Activated T-helper 2 cell treated with anti-CD3 and anti-CD28 coated beads, Interferon-gamma antibody, Interleukin-2, Interleukin-4, amounts not matched to agents 10 μg/mL and 5 μg/mL and 100 μg/mL, durations not matched to agents 14 hours and 24 hours and 36 hours (primary cell): ENCODE data around the gene DYNC2LI1. TPM values are rescaled to one million over a fixed set of nuclear protein-coding genes. Genes with fewer than 3 reads are reported as not detected.

Source experiments
- DNase-seq: peaks from one replicate; pipeline ENCODE4 v3.0.0; 2021; ENCODE audit warnings: low spot score
- H3K27ac Mint-ChIP-seq: one replicate; pipeline ENCODE4 v1.8.0; 2021; ENCODE audit warnings: mixed read lengths
- H3K27me3 Mint-ChIP-seq: one replicate; pipeline ENCODE4 v1.8.0; 2021; ENCODE audit warnings: low read depth, mixed read lengths
- H3K36me3 Mint-ChIP-seq: one replicate; pipeline ENCODE4 v1.8.0; 2021; ENCODE audit warnings: low read depth, mixed read lengths
- H3K4me1 Mint-ChIP-seq: one replicate; pipeline ENCODE4 v1.8.0; 2021; ENCODE audit warnings: low read depth, mixed read lengths
- H3K4me3 Mint-ChIP-seq: one replicate; pipeline ENCODE4 v1.8.0; 2021; ENCODE audit warnings: low read depth, mild to moderate bottlenecking, moderate library complexity, mixed read lengths
- H3K9me3 Mint-ChIP-seq: one replicate; pipeline ENCODE4 v1.8.0; 2021; ENCODE audit warnings: mixed read lengths
- intact Hi-C: fragments of 100-400 bp; cut with micrococcal nuclease; formaldehyde crosslinking; loops from one replicate; pipeline ENCODE4 v1.15.1; 2023
- total RNA-seq: library from RNA; stranded (reverse); gene quantifications from 2 replicates; pipeline ENCODE4 v1.2.3, GENCODE V29; 2022

DYNC2LI1 gene
- total RNA-seq, 1 donor from 2014 or later: 67.7 TPM

DNA sequence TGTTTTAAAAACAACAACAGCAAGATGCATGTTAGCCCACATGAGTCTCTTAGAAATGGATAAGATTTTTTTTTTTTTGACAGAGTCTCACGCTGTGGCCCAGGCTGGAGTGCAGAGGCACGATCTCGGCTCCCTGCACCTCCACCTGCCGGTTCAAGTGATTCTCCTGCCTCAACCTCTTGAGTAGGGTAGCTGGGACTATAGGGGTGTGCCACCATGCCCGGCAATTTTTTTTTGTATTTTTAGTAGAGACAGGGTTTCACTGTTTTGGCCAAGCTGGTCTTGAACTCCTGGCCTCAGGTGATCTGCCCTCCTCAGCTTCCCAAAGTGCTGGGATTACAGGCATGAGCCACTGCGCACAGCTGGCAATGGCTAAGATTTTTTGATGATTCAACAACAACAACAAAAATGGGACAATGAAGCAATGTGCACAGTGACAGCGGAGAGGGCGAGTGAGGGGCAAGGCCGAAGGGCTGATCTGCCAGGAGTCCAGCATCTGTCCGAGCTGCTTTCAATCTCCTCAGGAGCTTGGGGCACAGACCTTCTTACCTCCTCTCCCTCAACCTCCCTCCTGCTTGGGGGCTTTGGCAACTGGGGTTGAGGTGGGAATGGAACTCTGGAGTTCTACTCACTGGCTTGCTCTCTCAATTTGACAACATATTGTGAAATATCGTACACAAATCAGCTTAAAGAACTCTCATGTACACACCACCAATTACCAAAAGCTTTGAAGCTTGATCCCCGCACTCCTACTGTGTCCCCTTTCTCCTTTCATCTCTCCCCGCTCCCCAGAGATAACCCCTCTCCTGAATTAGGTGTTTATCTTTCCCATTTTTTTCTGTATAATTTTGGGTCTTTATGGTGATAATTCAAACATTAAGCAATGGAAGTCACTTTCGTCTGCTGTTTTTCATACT lies 68.4 kb downstream of the DYNC2LI1 start:
- H3K27me3 Mint-ChIP-seq: peaks cover 3% of the 10 kb centered on the region
- intact Hi-C loops: no loop called here
- H3K27ac Mint-ChIP-seq: no peak overlapping the region
- H3K4me1 Mint-ChIP-seq: no peaks in the 10 kb centered on the region
- no peak for DNase-seq
- H3K36me3 Mint-ChIP-seq: no peaks in the 10 kb centered on the region
- H3K4me3 Mint-ChIP-seq: no peak overlapping the region
- H3K9me3 Mint-ChIP-seq: no peaks in the 10 kb centered on the region

DNA sequence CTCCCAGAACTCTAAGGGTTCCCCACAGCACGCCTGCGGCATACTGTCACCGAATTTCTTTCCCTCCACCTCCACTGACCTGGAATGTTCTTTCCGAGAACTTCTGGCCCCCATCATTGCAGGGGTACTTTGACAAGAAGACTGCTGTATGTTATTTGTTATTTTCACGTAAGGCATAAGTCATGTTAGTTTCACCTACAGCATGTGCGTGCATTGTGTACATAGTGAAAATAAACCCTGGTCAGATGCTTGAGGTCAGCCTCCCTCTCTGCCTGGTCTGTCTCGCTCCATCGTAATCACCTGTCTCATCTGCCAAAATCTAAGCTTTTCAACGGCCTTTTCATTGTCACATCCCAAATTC lies 69.0 kb downstream of the DYNC2LI1 start:
- Mint-ChIP-seq H3K4me1 (no peaks in the 10 kb centered on the region), H3K9me3 (no peaks in the 10 kb centered on the region), H3K27ac (no peak overlapping the region), H3K4me3 (no peak overlapping the region), H3K36me3 (no peaks in the 10 kb centered on the region), H3K27me3 (peaks cover 3% of the 10 kb centered on the region)
- no peak for DNase-seq
- intact Hi-C loops: no loop called here

DNA sequence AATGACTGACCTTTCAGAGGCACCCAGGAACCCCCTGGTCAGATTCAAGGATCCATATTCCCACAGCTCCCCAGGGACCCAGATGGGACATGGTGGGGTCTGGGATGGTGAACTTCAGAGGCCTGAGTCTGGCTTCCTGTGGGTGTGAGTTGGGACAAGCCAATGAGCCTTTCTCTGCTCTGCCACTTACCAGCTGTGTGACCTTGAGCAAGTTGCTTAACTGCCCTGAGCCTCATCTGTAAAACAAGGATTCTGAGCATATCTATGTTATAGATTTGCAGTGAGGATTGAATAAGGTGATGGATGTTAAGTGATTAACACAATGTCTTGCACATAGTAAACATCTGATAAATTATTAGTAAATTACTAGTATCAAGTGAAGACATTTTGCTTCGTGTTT lies 71.3 kb downstream of the DYNC2LI1 start:
- H3K4me1 Mint-ChIP-seq: no peaks in the 10 kb centered on the region
- H3K27ac Mint-ChIP-seq: no peak overlapping the region
- no peaks in the 10 kb centered on the region for H3K9me3 Mint-ChIP-seq
- intact Hi-C loops: no loop called here
- H3K4me3 Mint-ChIP-seq: no peak overlapping the region
- H3K36me3 Mint-ChIP-seq: no peaks in the 10 kb centered on the region
- no peak for DNase-seq
- peaks cover 3% of the 10 kb centered on the region for H3K27me3 Mint-ChIP-seq

DNA sequence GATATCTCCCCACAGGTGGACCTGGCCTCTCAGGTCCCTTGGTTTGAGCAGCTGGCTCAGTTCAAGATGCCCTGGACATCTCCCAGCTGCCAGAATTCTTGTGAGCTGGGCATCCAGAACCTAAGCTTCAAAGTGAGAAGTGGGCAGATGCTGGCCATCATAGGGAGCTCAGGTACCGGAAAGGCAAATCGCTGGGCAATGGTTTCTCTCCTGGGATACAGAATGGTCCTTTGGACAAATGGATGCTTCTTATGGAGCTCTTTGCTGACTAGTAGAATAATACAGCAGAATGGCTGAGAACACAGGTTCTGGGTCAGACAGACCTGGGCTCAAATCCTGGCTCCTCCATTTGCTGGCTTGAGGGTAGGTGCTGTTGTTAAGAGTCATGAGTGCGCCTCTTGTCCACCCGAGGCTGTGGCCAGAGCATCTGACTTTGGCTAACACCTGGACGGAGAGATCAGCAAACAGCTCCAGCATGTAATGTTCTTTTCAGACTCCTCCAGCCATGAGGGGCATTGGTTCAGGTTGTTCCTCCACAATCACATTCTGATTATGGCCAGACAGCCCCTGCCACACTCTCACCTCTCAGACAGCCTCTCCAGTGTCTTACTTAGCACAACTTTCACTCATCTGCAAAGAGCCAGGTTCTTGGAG lies 72.4 kb downstream of the DYNC2LI1 start:
- no peak overlapping the region for H3K27ac Mint-ChIP-seq
- peaks cover 3% of the 10 kb centered on the region for H3K27me3 Mint-ChIP-seq
- DNase-seq: no peak
- H3K9me3 Mint-ChIP-seq: no peaks in the 10 kb centered on the region
- intact Hi-C loops: no loop called here
- no peaks in the 10 kb centered on the region for H3K4me1 Mint-ChIP-seq
- no peaks in the 10 kb centered on the region for H3K36me3 Mint-ChIP-seq
- no peak overlapping the region for H3K4me3 Mint-ChIP-seq

DNA sequence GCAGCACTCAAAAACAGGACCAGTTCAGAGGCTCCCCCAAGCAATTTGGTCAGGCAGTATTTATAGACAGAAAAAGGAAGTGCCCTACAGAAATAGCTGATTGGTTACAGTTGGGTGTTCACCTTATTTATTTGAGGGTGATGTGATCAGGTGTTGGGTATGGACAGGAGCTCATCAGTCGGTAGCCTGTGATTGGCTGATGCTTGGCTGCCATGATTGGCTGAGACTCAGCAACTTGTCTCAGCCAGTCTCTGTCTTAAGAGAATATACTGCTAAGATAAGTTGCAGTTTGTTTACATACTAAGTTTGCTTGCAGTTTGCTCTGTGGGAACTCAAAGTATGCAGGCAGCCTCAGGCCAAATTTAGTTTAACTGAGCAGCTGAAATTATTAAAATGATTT lies 74.4 kb downstream of the DYNC2LI1 start:
- H3K27ac Mint-ChIP-seq: no peak overlapping the region
- no peaks in the 10 kb centered on the region for H3K4me1 Mint-ChIP-seq
- H3K36me3 Mint-ChIP-seq: no peaks in the 10 kb centered on the region
- no peaks in the 10 kb centered on the region for H3K9me3 Mint-ChIP-seq
- intact Hi-C loops: no loop called here
- peaks cover 3% of the 10 kb centered on the region for H3K27me3 Mint-ChIP-seq
- DNase-seq: no peak
- no peak overlapping the region for H3K4me3 Mint-ChIP-seq

DNA sequence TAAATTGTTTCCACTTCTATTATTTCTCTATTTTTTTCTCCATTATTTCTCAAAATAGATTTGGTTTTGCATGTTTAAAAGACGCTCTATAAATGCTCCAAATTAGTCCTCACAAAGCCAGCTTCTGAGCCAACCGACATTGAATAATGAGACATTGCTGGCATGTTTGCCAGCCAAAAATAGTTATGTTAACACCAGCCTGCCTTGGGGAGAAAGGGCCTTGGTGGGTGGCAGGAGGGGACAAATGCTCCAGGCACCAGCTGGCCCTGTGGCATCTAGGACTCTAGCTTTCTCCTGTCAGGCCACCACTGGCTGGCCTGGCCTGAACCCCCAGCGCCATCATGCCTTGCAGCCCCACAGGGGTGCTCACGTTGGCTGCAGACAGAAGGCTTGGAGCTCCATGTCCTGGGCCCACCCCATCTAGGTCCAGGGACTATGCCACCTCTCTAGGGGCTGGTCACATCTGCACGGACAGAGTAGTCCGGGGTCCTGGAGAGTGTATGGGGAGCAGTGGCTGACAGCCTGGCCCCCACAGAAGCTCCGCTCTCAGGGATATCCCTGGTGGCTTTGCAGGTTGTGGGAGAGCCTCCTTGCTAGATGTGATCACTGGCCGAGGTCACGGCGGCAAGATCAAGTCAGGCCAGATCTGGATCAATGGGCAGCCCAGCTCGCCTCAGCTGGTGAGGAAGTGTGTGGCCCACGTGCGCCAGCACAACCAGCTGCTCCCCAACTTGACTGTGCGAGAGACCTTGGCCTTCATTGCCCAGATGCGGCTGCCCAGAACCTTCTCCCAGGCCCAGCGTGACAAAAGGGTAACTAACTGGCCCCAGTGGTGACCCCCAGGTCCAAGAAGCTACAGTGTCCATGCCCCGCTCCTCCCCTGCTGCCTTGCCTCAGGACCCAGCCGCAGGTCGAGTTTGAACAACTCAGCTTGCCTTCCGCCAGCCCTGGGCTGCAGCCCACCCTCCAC lies 77.5 kb downstream of the DYNC2LI1 start:
- no peaks in the 10 kb centered on the region for H3K9me3 Mint-ChIP-seq
- intact Hi-C loops: no loop called here
- DNase-seq: no peak
- no peaks in the 10 kb centered on the region for H3K4me1 Mint-ChIP-seq
- H3K27me3 Mint-ChIP-seq: peaks cover 14% of the 10 kb centered on the region
- no peaks in the 10 kb centered on the region for H3K36me3 Mint-ChIP-seq
- H3K4me3 Mint-ChIP-seq: no peak overlapping the region
- H3K27ac Mint-ChIP-seq: no peak overlapping the region

DNA sequence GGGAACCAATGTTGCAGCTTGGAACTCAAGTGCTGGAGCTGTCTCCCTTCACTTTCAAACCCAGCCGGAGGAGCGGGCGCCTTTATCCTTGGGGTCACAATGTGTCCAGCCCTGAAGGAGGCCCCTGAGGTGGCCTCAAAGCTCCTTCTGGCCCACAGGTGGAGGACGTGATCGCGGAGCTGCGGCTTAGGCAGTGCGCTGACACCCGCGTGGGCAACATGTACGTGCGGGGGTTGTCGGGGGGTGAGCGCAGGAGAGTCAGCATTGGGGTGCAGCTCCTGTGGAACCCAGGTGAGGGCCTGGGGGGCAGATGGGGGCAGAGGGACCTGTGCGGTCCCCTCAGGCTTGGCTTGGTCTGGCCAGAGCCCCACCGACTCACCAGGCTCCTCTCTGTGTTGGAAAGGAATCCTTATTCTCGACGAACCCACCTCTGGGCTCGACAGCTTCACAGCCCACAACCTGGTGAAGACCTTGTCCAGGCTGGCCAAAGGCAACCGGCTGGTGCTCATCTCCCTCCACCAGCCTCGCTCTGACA lies 78.4 kb downstream of the DYNC2LI1 start:
- Mint-ChIP-seq H3K4me1 (no peaks in the 10 kb centered on the region), H3K36me3 (no peaks in the 10 kb centered on the region), H3K9me3 (no peaks in the 10 kb centered on the region), H3K27ac (no peak overlapping the region), H3K27me3 (peaks cover 21% of the 10 kb centered on the region), H3K4me3 (no peak overlapping the region)
- intact Hi-C loops: no loop called here
- no peak for DNase-seq

DNA sequence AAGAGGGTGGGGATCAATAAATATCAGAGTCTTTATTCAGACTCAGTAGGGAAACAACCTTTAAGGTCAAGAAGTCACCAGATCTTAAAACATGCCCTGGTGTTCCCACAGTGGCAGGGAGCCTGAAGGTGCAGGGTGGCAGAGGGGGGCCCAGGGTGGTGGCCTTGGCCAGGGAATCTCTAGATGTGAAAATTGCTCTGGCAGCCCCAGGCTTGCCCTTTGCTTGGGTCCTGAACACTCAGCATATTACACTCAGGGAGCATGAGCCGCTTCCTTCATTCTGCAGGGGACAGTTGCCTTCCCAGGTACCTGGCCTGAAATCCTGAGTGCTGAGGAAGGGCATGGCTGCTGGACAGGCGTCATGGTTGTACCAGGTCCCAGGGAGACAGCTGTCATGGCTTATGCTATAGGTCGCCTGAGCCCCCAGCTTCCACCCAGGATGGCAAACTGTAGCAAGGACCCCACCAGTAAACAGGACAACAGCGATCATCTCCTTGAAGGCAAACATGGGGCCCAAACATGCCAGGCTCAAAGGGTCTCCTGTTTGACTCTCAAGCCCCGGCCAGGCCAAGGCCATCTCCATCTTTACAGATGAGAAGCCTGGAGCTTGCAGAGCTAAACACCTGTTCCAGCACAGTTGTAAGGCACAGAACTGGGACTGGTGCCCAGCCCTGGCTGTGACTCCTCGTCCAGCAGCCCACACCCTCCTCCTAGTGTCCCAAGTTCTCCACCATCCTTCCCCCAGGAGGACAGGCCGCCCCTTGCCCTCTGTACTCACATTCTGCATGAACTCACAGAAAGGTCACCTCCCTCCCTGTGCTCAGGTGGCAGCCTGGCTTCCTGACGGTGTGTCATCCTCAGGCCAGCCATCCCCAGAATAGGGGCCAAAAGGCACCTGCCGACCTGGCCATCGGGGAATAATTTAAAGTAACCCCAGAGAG lies 79.6 kb downstream of the DYNC2LI1 start:
- intact Hi-C loops: no loop called here
- no peaks in the 10 kb centered on the region for H3K4me1 Mint-ChIP-seq
- no peaks in the 10 kb centered on the region for H3K36me3 Mint-ChIP-seq
- H3K9me3 Mint-ChIP-seq: no peaks in the 10 kb centered on the region
- no peak for DNase-seq
- peaks cover 32% of the 10 kb centered on the region for H3K27me3 Mint-ChIP-seq
- no peak overlapping the region for H3K4me3 Mint-ChIP-seq
- no peak overlapping the region for H3K27ac Mint-ChIP-seq

DNA sequence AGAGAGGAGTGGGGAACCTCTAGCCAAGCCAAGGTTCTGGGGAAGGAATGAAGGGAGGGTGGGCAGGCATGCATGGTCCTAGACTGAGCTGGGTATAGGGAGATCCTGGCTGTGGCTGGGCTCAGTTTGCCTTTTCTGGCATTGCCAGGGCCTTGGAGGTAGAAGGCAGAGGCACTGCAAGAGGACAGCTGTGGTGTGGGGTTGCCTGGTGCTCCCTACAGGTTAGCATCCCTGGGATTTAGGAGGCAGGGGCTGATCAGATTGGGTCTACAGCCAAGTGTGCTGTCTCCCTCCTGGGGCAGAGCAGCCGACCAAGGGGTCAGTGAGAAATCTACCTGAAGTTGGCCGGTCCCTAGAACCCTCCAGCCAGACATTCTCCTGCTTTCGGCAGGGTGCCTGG lies 80.8 kb downstream of the DYNC2LI1 start:
- Mint-ChIP-seq H3K9me3 (no peaks in the 10 kb centered on the region), H3K4me3 (no peak overlapping the region), H3K4me1 (no peaks in the 10 kb centered on the region), H3K27me3 (peaks cover 39% of the 10 kb centered on the region), H3K27ac (no peak overlapping the region), H3K36me3 (no peaks in the 10 kb centered on the region)
- no peak for DNase-seq
- intact Hi-C loops: no loop called here

DNA sequence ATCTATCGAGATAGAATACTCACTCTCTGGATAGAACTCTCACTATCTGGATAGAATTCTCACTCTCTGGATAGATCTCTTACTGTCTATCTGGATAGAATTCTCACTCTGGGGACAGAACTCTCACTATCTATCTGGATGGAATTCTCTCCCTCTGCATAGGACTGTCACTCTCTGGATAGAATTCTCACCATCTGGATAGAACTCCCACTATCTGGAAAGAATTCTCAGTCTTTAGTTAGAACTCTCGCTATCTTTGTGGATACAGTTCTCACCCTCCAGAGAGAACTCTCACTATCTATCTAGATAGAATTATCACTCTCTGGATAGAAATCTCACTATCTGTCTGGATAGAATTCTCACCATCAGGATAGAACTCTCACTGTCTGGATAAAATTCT lies 81.5 kb downstream of the DYNC2LI1 start:
- intact Hi-C loops: no loop called here
- no peak for DNase-seq
- H3K27ac Mint-ChIP-seq: no peak overlapping the region
- peaks cover 42% of the 10 kb centered on the region for H3K27me3 Mint-ChIP-seq
- H3K9me3 Mint-ChIP-seq: no peaks in the 10 kb centered on the region
- no peaks in the 10 kb centered on the region for H3K36me3 Mint-ChIP-seq
- no peak overlapping the region for H3K4me3 Mint-ChIP-seq
- no peaks in the 10 kb centered on the region for H3K4me1 Mint-ChIP-seq
